Left ventricle myocardium superior (tissue), 1 donor: Measurements from ENCODE around the gene NOL3. TPM values are rescaled to one million over a fixed set of nuclear protein-coding genes. Genes with fewer than 3 reads are reported as not detected.
A peak's percentile ranks its signal among the peaks of the same experiment; 100 is the strongest.

Source experiments
- ATAC-seq: fragments of 200-7000 bp; cut with Tn5 transposase; one replicate; pipeline ENCODE4 v1.9.1; 2020; ENCODE audit warnings: mild to moderate bottlenecking, moderate library complexity
- DNase-seq: peaks from one replicate; pipeline ENCODE4 v3.0.0-alpha.2; 2020
- intact Hi-C: fragments of 100-400 bp; cut with micrococcal nuclease; formaldehyde crosslinking; loops from one replicate; pipeline ENCODE4 v1.11.0; 2022
- total RNA-seq: library from RNA; stranded (reverse); fragmentation: NEBNext Ultra II Directional; extraction: Animal tissue kit (Norgen Biotek cat#: 25700); gene quantifications from one replicate; pipeline ENCODE4 v1.2.1, GENCODE V29; 2021
- donor health status: DM: no; HTN: yes; CAD: no; lungs with severe emphysema.

NOL3 gene
- total RNA-seq, 1 donor from 2014 or later: 125 TPM

GRCh38 chr16:67166598-67167168, 3.7 kb upstream of the NOL3 start:
- intact Hi-C loops: no loop called here
- DNase-seq: no peak

GRCh38 chr16:67167588-67167987, 2.8 kb upstream of the NOL3 start:
- DNase-seq (no peak), ATAC-seq (no peak)
- intact Hi-C loops: no loop called here

More at GRCh38 chr16:67166598-67167168, 3.7 kb upstream of the NOL3 start:
- ATAC-seq: no peak

- no peak for DNase-seq
- no peak for ATAC-seq
- intact Hi-C loops: no loop called here
These were observed 1.3 kb upstream of the NOL3 start for GRCh38 chr16:67169011-67169451.

- peak; percentile 3 for ATAC-seq
- peak; percentile 69 for DNase-seq
- intact Hi-C loops: no loop called here
These were observed 633 bp upstream of the NOL3 start for GRCh38 chr16:67169642-67170167.

GRCh38 chr16:67170949-67171649, 761 bp downstream of the NOL3 start:
- DNase-seq: no peak
- peak; percentile 8 for ATAC-seq
- intact Hi-C loops: no loop called here

- no peak for ATAC-seq
- intact Hi-C loops: no loop called here
- DNase-seq: no peak
These were observed 3.0 kb downstream of the NOL3 start for GRCh38 chr16:67173323-67173722.

- ATAC-seq: peak; percentile 71
- DNase-seq: peak; percentile 94
- intact Hi-C loops: no loop called here
These were observed 3.7 kb downstream of the NOL3 start for GRCh38 chr16:67173808-67174705.

- intact Hi-C loops: no loop called here
- no peak for DNase-seq
- no peak for ATAC-seq
These were observed 4.4 kb downstream of the NOL3 start for GRCh38 chr16:67174706-67175231.

GRCh38 chr16:67176662-67177061, 6.3 kb downstream of the NOL3 start:
- intact Hi-C loops: no loop called here
- ATAC-seq: no peak

GRCh38 chr16:67177743-67178699, 7.7 kb downstream of the NOL3 start:
- DNase-seq: peak; percentile 82
- intact Hi-C loops: no loop called here

More at GRCh38 chr16:67176662-67177061, 6.3 kb downstream of the NOL3 start:
- DNase-seq: no peak

GRCh38 chr16:67179421-67180080, 9.2 kb downstream of the NOL3 start:
- DNase-seq (no peak), ATAC-seq (no peak)
- intact Hi-C loops: no loop called here

More at GRCh38 chr16:67177743-67178699, 7.7 kb downstream of the NOL3 start:
- ATAC-seq: peak; percentile 45

GRCh38 chr16:67180166-67180565, 9.8 kb downstream of the NOL3 start:
- ATAC-seq (no peak), DNase-seq (no peak)
- intact Hi-C loops: no loop called here

- intact Hi-C loops: no loop called here
- ATAC-seq (no peak), DNase-seq (no peak)
These were observed 11.0 kb downstream of the NOL3 start for GRCh38 chr16:67181346-67181745.

- intact Hi-C loops: no loop called here
- DNase-seq (no peak), ATAC-seq (no peak)
These were observed 11.9 kb downstream of the NOL3 start for GRCh38 chr16:67182288-67182687.

GRCh38 chr16:67183284-67183626, 12.9 kb downstream of the NOL3 start:
- DNase-seq: no peak
- no peak for ATAC-seq
- intact Hi-C loops: no loop called here

- DNase-seq: peak; percentile 96
- peak; percentile 93 for ATAC-seq
- intact Hi-C loops: no loop called here
These were observed 13.5 kb downstream of the NOL3 start, which contains the start of gene MATCAP1 for GRCh38 chr16:67183627-67184452. Gene MATCAP1 (minus strand): TSS chr16:67183963. CDS start chr16:67180610, 3,353 bp downstream.

- intact Hi-C loops: no loop called here
- ATAC-seq (peak; percentile 29), DNase-seq (peak; percentile 52)
These were observed 14.2 kb downstream of the NOL3 start for GRCh38 chr16:67184453-67184994.
